ENCODE measurements around the gene TECR. TPM values are rescaled to one million over a fixed set of nuclear protein-coding genes. Genes with fewer than 3 reads are reported as not detected.
"Not testable (repeated sequence)": the region's sequence is repeated elsewhere in the genome, so short reads cannot be mapped to it uniquely, and the experiment has no call there.

Gene TECR
- total RNA-seq, 4 donors from 2014 or later = 21.3 to 27.2 (median 24.3) TPM

DNA sequence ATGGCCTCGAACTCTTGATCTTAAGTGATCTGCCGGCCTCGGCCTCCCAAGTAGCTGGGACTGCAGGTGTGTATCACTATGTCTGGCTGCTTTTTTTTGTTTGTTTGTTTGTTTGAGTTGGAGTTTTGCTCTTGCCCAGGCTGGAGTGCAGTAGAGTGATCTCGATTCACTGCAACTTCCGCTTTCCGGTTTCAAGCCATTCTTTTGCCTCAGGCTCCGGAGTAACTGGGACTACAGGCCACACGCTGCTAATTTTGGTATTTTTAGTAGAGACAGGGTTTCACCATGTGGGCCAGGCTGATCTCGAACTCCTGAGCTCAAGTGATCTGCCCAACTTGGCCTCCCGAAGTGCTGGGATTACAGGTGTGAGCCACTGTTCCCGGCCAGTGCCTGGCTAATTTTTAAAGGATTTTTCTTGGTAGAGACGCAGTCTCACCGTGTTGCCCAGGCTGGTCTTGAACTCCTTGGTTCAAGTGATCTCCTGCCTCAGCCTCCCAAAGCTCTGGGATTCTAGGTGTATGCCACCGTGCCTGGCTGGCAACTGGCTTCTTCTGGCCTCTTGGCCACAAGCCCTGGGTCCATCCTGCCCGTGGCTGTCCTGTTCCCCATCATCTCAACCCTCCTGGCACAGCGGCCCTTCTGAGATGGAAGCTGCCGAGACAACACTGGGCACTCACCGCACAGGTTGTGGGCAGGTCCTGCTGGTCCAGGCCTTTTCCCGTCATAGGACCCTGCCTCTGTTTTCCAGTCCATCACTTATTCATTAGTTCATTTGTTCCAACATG is 11.5 kb downstream of the TECR start:
- H3K9me3 ChIP-seq = no peaks in the 10 kb centered on the region
- no peak for TF ChIP-seq POLR2AphosphoS5 (IDR thresholded peaks at IDR 0.05)
- TF ChIP-seq, protein P1, sequence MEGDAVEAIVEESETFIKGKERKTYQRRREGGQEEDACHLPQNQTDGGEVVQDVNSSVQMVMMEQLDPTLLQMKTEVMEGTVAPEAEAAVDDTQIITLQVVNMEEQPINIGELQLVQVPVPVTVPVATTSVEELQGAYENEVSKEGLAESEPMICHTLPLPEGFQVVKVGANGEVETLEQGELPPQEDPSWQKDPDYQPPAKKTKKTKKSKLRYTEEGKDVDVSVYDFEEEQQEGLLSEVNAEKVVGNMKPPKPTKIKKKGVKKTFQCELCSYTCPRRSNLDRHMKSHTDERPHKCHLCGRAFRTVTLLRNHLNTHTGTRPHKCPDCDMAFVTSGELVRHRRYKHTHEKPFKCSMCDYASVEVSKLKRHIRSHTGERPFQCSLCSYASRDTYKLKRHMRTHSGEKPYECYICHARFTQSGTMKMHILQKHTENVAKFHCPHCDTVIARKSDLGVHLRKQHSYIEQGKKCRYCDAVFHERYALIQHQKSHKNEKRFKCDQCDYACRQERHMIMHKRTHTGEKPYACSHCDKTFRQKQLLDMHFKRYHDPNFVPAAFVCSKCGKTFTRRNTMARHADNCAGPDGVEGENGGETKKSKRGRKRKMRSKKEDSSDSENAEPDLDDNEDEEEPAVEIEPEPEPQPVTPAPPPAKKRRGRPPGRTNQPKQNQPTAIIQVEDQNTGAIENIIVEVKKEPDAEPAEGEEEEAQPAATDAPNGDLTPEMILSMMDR (IDR thresholded peaks at IDR 0.05) = no peak
- TF ChIP-seq EP300 (IDR thresholded peaks at IDR 0.05) = no peak
- TF ChIP-seq POLR2A (IDR thresholded peaks at IDR 0.05) = no peak
- ATAC-seq = no peak
- H3K4me3 ChIP-seq = no peak overlapping the region
- 89 to 100% methylated on average over 3 to 19 of the region's 19 CpGs for WGBS, 2 donors (ENCODE audit: low coverage in 1 of 2)
- no peaks in the 10 kb centered on the region for H3K27me3 ChIP-seq
- no peaks in the 10 kb centered on the region for H3K36me3 ChIP-seq
- no peak overlapping the region for H3K27ac ChIP-seq
- H3K4me1 ChIP-seq = peaks cover 0 to 34% (median 0%) of the 10 kb centered on the region in 3 donors

DNA sequence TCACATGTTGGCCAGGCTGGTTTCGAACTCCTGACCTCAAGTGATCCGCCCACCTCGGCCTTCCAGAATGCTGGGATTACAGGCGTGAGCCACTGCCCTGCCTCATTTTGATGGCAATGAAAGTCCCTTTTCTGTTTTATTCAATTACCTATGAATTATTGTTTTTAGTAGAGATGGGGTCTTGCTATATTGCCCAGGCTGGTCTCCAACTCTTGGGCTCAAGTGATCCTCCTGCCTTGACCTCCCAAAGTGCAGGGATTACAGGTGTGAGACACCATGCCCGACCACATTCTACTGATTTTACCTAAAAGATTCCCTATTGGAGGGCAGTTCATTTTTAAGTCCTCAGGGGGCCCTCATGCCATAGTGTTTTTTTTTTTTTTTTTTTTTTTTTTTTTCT is 12.6 kb downstream of the TECR start:
- Histone ChIP-seq H3K4me1 (peaks cover 0 to 29% (median 0%) of the 10 kb centered on the region in 3 donors), H3K27ac (peak overlapping the region in 1 of 4 donors; percentile 46)
- H3K4me3 ChIP-seq, ATAC-seq, H3K36me3 ChIP-seq, H3K27me3 ChIP-seq, H3K9me3 ChIP-seq: not testable (repeated sequence)
- WGBS, 2 donors (ENCODE audit: low coverage in 1 of 2) = 75% methylated on average over 4 to 5 of the region's 5 CpGs

DNA sequence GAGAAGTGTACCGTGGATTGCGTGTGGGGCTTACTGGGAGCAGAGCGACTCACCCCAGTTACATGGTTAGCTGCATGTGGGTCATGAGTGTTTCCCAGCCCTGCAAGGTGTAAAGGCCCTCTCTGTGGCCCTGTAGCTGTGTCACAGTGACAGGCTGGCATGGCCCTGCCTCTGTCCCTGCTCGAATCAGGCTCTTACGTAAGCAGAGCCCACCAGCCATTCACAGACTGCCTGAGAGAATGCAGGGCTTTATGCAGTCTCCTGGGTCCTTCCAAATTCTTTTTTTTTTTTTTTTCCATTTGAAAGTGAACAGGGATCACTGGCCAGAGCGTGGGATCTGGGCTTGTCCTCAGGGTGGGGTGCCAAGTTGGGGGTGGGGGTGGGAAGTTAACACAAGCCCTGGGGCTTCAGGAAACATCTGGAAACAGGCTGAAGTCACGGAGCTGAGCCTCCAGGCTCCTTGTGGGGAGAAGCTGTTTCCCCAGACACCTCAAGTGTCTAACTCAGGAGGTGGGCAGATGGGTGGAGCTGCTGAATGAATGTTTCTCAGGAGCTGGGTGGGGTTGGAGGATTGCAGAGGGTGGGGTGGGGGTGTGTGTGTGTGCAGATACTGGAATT is 13.4 kb downstream of the TECR start:
- Histone ChIP-seq H3K27me3 (no peaks in the 10 kb centered on the region), H3K27ac (peak overlapping the region in 1 of 4 donors; percentile 46), H3K36me3 (peaks cover 0 to under 1% of the 10 kb centered on the region in 2 donors), H3K4me1 (peaks cover 0 to 23% (median 0%) of the 10 kb centered on the region in 3 donors), H3K4me3 (no peak overlapping the region), H3K9me3 (no peaks in the 10 kb centered on the region)
- TF ChIP-seq, protein P1 (IDR thresholded peaks at IDR 0.05) = no peak
- TF ChIP-seq POLR2AphosphoS5 (IDR thresholded peaks at IDR 0.05) (no peak), POLR2A (IDR thresholded peaks at IDR 0.05) (no peak), EP300 (IDR thresholded peaks at IDR 0.05) (no peak)
- ATAC-seq = no peak
- 14 to 53% methylated on average over 3 to 4 of the region's 7 CpGs for WGBS, 2 donors (ENCODE audit: low coverage in 1 of 2)

DNA sequence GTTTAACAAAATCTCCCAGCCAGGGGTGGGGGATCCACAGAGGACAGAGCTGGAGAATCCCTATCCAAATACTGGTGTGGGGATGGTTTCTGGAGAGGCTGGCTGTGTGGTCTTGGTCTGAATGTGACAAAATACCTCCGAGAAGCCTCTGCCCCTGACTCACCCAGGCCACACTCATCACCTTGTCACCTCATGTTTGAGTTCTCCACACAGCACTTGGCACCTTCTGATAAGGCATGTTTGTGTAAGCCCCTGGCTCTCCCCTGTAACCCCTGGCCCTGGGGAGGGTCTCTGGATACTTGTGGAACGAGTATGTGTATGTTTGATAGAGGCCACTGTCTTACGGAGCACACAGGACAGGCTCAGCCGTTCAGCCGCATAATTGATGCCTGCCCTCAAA is 14.7 kb downstream of the TECR start:
- H3K36me3 ChIP-seq = peaks cover 0 to 13% of the 10 kb centered on the region in 2 donors
- H3K9me3 ChIP-seq = no peaks in the 10 kb centered on the region
- peaks cover 0 to 23% (median 0%) of the 10 kb centered on the region in 3 donors for H3K4me1 ChIP-seq
- no peaks in the 10 kb centered on the region for H3K27me3 ChIP-seq
- 86% methylated on average over 3 of the region's 5 CpGs; no CpG with 5 or more reads in 1 of the 2 donors for WGBS, 2 donors (ENCODE audit: low coverage in 1 of 2)
- H3K27ac ChIP-seq = no peak overlapping the region
- no peak for ATAC-seq
- no peak overlapping the region for H3K4me3 ChIP-seq
- TF ChIP-seq POLR2A (IDR thresholded peaks at IDR 0.05) (no peak), POLR2AphosphoS5 (IDR thresholded peaks at IDR 0.05) (no peak), EP300 (IDR thresholded peaks at IDR 0.05) (no peak)
- TF ChIP-seq, protein P1 (IDR thresholded peaks at IDR 0.05) = no peak

DNA sequence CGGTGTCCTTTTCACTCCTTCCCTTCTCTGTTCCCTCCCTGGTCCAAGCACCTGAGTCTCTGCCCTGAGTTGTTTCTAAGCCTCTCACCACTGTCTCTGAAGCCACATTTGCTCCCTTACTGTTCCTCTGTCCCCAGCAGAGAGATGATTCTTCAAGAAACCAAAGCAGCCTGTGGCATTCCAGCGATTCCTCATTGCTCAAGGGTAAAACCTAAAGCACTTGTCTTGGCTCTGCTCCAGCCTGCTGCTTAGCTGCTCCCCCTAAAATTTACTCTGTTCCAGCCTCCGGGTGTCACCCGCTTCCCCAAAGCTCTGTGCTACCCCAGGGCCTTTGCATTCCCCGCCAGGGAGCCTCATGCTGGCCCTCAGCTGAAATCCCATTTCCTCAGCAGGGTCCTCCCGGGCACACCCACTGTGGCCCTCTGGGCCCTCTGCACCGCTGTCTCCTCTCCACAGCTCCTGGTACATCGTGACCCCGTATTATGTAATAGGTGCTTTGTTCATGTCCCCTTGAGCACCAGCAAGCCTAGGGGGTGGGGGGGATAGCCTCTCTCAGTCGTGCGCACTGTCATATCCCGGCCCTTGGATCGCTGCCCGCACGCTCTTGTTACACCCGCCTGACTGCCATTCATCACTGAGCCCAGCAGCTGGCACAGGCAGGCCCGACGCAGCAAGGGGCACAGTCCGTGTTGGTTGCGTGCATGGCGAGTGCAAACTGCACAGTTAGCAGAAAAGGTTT is 15.8 kb downstream of the TECR start:
- peaks cover 0 to 24% of the 10 kb centered on the region in 2 donors for H3K36me3 ChIP-seq
- H3K27me3 ChIP-seq = no peaks in the 10 kb centered on the region
- TF ChIP-seq EP300 (IDR thresholded peaks at IDR 0.05) = no peak
- TF ChIP-seq POLR2AphosphoS5 (IDR thresholded peaks at IDR 0.05) = no peak
- TF ChIP-seq POLR2A (IDR thresholded peaks at IDR 0.05) = no peak
- TF ChIP-seq, protein P1 (IDR thresholded peaks at IDR 0.05) = no peak
- WGBS, 2 donors (ENCODE audit: low coverage in 1 of 2) = 80 to 100% methylated on average over 1 to 9 of the region's 21 CpGs
- no peaks in the 10 kb centered on the region for H3K9me3 ChIP-seq
- no peak overlapping the region for H3K4me3 ChIP-seq
- peaks cover 0 to 27% (median 0%) of the 10 kb centered on the region in 3 donors for H3K4me1 ChIP-seq
- peak overlapping the region in 1 of 4 donors; percentile 23 for H3K27ac ChIP-seq
- peak; percentile 55 for ATAC-seq
